HL-60 (cell line): ENCODE results near the gene JTB.

Source experiments
- POLR2AphosphoS5 ChIP-seq: IDR thresholded peaks from 2 replicates; pipeline ENCODE4 v1.6.1; 2012; ENCODE audit warnings: low read depth
- SPI1 ChIP-seq: IDR thresholded peaks from 2 replicates; pipeline ENCODE4 v1.6.1; 2012; ENCODE audit warnings: low read depth, mild to moderate bottlenecking, borderline replicate concordance
- TF ChIP-seq, protein P1 (sequence below): IDR thresholded peaks from one replicate; pipeline ENCODE4 v1.5.1; 2011; ENCODE audit warnings: low read length, control low read depth, inconsistent platforms; ENCODE audit not compliant: insufficient read depth
- TF ChIP-seq, protein P2 (sequence below): IDR thresholded peaks from 2 replicates; pipeline ENCODE4 v1.6.1; 2012; ENCODE audit warnings: low read depth; ENCODE audit not compliant: insufficient replicate concordance

- TF ChIP-seq, protein P1, sequence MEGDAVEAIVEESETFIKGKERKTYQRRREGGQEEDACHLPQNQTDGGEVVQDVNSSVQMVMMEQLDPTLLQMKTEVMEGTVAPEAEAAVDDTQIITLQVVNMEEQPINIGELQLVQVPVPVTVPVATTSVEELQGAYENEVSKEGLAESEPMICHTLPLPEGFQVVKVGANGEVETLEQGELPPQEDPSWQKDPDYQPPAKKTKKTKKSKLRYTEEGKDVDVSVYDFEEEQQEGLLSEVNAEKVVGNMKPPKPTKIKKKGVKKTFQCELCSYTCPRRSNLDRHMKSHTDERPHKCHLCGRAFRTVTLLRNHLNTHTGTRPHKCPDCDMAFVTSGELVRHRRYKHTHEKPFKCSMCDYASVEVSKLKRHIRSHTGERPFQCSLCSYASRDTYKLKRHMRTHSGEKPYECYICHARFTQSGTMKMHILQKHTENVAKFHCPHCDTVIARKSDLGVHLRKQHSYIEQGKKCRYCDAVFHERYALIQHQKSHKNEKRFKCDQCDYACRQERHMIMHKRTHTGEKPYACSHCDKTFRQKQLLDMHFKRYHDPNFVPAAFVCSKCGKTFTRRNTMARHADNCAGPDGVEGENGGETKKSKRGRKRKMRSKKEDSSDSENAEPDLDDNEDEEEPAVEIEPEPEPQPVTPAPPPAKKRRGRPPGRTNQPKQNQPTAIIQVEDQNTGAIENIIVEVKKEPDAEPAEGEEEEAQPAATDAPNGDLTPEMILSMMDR: no peak
- TF ChIP-seq POLR2AphosphoS5 (no peak), SPI1 (no peak)
- TF ChIP-seq, protein P2, sequence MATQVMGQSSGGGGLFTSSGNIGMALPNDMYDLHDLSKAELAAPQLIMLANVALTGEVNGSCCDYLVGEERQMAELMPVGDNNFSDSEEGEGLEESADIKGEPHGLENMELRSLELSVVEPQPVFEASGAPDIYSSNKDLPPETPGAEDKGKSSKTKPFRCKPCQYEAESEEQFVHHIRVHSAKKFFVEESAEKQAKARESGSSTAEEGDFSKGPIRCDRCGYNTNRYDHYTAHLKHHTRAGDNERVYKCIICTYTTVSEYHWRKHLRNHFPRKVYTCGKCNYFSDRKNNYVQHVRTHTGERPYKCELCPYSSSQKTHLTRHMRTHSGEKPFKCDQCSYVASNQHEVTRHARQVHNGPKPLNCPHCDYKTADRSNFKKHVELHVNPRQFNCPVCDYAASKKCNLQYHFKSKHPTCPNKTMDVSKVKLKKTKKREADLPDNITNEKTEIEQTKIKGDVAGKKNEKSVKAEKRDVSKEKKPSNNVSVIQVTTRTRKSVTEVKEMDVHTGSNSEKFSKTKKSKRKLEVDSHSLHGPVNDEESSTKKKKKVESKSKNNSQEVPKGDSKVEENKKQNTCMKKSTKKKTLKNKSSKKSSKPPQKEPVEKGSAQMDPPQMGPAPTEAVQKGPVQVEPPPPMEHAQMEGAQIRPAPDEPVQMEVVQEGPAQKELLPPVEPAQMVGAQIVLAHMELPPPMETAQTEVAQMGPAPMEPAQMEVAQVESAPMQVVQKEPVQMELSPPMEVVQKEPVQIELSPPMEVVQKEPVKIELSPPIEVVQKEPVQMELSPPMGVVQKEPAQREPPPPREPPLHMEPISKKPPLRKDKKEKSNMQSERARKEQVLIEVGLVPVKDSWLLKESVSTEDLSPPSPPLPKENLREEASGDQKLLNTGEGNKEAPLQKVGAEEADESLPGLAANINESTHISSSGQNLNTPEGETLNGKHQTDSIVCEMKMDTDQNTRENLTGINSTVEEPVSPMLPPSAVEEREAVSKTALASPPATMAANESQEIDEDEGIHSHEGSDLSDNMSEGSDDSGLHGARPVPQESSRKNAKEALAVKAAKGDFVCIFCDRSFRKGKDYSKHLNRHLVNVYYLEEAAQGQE: no peak
These were observed 20.3 kb downstream of the JTB start for GRCh38 chr1:153956997-153957715.
